Spleen (tissue), 7 donors: ENCODE results near the gene DCTN1.

ENCODE experiments used
- POLR2AphosphoS5 ChIP-seq, 3 donors: sonication (generic); formaldehyde crosslinking; IDR thresholded peaks; one replicate each; pipeline ENCODE4 v1.5.1; 2017; ENCODE audit warnings: antibody characterized with exemption in 3 of 3
- TF ChIP-seq, protein P1 (sequence below), 11 experiments: fragments of 200-600 bp in 7 of 11; fragments of 450-650 bp in 4 of 11; sonication (generic) in 4 of 11; IDR thresholded peaks in 8 of 11; conservative IDR thresholded peaks in 3 of 11; 1 replicate in 7 of 11; 2 replicates in 4 of 11; pipeline versions ENCODE4 v1.4.0 to v1.8.0; 2016 to 2021; ENCODE audit warnings: antibody characterized with exemption in 11 of 11, inconsistent platforms in 4 of 11, mild to moderate bottlenecking in 1 of 11
- donor health status: DM: no; HTN: no; CAD: no; lungs with moderate emphysema.
- donor health status: DM: no; HTN: no; CAD: no.
- donor health status: DM: no; HTN: no; CAD: no.

DNA sequence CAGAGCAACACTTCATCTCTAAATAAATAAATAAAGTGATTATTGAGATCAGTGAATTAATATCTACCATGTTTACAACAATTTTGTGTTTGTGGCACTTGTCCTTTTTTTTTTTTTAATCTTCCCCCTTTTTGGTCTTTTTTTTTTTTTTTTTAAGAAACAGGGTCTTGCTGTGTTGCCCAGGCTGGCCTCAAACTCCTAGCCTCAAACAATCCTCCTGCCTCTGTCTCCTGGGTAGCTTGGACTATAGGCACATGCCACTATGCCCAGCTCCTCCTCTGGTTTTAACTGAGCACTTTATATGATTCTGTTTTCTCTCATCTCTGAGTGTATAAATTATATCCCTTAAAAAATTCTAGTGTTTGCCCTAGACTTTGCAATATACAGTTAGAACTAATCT, 67.2 kb downstream of the DCTN1 start:
- TF ChIP-seq, protein P1, sequence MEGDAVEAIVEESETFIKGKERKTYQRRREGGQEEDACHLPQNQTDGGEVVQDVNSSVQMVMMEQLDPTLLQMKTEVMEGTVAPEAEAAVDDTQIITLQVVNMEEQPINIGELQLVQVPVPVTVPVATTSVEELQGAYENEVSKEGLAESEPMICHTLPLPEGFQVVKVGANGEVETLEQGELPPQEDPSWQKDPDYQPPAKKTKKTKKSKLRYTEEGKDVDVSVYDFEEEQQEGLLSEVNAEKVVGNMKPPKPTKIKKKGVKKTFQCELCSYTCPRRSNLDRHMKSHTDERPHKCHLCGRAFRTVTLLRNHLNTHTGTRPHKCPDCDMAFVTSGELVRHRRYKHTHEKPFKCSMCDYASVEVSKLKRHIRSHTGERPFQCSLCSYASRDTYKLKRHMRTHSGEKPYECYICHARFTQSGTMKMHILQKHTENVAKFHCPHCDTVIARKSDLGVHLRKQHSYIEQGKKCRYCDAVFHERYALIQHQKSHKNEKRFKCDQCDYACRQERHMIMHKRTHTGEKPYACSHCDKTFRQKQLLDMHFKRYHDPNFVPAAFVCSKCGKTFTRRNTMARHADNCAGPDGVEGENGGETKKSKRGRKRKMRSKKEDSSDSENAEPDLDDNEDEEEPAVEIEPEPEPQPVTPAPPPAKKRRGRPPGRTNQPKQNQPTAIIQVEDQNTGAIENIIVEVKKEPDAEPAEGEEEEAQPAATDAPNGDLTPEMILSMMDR (IDR thresholded peaks at IDR 0.05 in 8 of 11, conservative IDR thresholded peaks at IDR 0.05 in 3 of 11) = no peak
- no peak for TF ChIP-seq POLR2AphosphoS5 (IDR thresholded peaks at IDR 0.05)
